HG03196 (cell line): ENCODE measurements around the gene MYH9.

ENCODE experiments used
- ATAC-seq: cut with Tn5 transposase; IDR thresholded peaks from one replicate; pipeline ENCODE4 v1.9.1; 2021; ENCODE audit not compliant: unreplicated experiment

MYH9 gene

GRCh38 chr22:36351921-36352802 is 35.6 kb downstream of the MYH9 start:
- no peak for ATAC-seq

DNA sequence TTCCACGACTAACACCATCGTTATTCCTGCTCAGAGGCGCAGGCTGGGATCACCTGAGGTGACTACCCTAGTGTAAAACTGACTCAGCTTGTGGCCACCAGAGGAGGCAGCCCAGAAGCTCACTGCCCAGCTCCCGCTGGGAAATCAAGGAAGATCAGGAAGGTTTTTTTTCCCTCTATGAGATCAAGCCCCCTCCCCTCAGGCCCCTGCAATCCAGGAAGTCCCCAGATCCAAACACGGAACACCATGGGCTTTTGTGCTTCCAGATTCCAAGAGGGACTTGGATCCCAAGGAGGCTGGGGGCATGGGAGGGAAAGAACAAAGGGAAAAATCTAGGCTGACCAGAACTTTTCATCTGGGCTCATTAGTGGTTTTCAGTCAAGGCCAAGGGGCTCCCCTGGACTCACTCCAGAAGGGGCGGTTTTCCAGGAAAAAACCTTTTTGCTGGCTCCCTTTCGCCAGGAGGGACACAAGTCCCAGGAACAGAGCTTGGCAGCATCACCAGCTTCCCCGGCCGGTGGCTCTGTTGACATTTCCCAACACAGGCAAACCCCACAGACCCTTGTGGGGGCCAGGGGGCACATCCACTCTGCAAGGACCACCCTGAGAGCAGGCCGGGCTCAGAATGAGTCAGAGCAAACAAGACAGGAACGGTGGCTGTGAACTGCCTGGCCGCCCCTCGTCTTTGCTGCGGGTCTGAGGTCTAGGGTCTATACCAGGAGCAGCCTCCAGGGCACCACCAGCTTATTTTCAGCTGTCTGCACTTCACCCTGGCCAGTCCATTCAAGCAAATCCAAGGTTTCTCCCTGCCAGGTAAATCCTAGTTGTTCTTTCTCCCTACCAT is 36.8 kb downstream of the MYH9 start:
- ATAC-seq, result no peak

DNA sequence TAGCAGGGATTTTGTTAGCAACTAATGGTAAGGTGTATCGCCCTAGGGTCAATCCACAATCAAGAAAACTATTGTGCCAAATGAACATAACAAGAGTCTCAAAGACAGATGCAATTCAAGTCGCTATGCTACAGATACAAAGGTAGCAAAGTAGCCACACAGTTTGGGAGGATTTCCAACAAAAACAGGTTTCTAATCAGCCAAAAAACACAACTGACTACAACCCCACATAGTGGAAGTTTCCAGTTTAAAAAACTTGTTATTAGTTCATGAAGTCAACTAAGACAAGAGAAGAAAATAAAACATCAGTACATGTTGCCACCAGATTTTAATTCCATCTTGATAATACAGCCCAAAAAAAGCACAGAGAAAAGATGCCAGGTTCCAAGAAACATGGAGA is 38.0 kb downstream of the MYH9 start:
- no peak for ATAC-seq

DNA sequence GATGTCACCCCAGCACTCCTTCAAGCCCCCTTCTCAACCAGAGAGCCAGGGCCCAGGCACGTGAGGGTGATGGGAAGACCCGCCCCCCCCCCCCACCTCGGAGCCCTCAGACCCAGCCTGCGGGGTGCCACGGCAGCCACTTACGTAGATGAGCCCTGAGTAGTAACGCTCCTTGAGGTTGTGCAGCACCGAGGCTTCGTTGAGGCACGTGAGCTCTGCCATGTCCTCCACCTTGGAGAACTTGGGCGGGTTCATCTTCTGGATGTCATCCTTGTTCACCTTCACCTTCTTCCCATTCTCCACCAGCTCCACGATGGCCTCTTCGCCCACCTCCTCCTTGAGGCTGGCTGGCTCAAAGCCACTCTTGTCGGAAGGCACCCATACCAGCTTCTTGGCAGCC is 39.0 kb downstream of the MYH9 start:
- ATAC-seq, result no peak

DNA sequence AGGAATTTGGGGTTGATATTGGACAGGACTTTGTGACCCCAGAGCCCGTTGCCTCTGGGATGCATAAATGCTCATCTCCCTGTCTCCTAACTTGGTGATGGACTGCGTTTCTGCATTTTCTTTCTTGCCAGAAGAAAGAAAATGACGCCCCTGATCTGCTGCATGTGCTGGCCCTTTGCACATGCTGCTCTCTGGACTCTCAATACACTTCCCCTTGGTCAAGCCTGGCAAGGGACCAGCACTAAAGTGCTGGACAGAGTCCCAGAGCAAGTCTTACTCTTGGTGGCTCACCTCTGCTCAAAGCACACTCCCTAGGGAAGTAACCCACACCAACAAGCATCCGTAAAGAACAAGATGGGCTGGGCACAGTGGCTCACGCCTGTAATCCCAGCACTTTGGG is 40.7 kb downstream of the MYH9 start:
- ATAC-seq, result no peak

GRCh38 chr22:36344106-36344827 is 43.5 kb downstream of the MYH9 start:
- no peak for ATAC-seq

- ATAC-seq, result no peak
Observed at GRCh38 chr22:36343720-36344105, 44.1 kb downstream of the MYH9 start.

- ATAC-seq, result no peak
Observed at GRCh38 chr22:36343070-36343719, 44.6 kb downstream of the MYH9 start.

DNA sequence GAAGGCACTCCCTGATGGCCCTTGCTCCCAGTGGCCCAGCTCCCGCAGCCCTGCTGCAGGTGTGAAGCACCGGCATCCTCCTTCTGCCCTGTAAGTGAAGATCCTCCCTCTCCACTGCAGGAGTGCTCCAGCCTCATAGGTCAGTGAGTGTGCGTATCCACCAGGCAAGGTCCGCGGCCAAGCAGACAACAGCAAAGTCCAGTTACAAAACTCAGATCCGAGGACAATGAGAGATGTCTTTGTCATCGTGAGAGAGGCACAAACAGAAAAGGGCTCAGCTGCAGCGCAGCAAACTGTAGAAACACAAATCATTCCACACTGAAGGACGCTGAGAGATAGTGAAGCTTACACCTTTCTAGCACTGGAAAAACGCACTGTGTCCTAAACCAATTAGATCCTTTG is 46.1 kb downstream of the MYH9 start:
- ATAC-seq, result no peak

GRCh38 chr22:36340621-36341020 is 47.1 kb downstream of the MYH9 start:
- ATAC-seq, result no peak

DNA sequence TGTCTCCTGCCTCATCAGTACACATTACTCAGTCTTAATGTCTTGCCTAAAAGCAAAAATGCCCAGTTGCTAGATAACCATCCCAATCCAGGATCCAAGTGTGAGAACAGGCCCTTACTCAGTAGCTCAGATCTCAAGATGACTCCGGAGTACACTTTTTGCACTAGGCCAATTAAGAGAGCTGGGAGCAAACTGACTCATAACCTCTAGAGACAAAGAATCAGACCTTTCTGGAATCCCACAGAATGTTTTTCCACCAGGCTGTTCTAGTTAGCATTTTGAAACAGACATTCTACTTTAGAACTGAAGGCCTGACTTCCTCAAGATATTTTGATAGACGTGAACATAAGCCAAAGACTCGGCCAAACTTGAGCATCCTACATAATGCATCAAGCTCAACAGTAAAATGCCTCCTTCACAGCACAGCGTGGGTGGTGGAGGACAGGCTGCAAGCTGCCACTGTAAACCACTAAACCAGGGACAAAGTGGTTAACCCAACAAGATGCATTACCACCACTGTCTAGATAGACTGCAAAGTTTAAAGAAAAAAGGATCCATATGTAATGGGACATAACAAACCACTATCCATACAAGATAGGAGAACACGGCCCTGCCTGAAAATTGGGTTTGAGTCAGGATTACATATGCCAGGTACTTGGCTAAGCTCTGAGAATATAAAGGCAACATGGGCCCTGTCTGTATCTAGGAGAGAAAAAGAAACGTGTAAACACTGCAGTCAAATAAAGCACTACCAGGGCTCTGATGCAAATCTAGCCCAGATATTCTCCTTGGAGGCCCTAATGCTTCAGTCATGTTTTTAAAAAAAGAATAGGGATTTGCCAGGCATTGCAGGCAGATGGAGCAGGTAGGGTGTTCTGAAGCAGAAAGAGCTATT is 48.3 kb downstream of the MYH9 start:
- ATAC-seq, result no peak

GRCh38 chr22:36337365-36338130 is 50.2 kb downstream of the MYH9 start:
- ATAC-seq, result no peak

- ATAC-seq, result no peak
Observed at GRCh38 chr22:36336246-36337182, 51.3 kb downstream of the MYH9 start.

- ATAC-seq, result no peak
Observed at GRCh38 chr22:36335621-36336020, 52.1 kb downstream of the MYH9 start.

- no peak for ATAC-seq
Observed at GRCh38 chr22:36334821-36335603, 52.8 kb downstream of the MYH9 start.

- no peak for ATAC-seq
Observed at GRCh38 chr22:36334081-36334820, 53.5 kb downstream of the MYH9 start.

DNA sequence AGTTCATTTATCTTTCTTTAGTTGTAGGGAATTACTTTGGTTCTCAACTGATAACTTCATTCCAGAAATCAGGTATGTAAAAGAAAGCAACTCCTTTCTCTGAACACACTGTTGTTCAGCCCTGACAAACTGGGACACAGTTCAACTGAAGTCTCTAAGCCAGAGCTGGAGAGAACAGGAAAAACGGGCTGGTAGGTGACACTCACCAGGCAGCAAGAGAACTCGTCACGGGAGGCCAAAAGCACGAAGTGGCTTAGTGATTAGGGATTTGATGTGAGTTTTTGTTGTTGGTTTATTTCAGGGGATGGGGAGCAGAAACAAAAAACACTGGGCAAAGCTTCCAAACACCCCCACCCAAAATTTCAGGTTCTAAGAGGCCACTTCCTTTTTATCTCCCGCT is 54.1 kb downstream of the MYH9 start:
- ATAC-seq, result no peak
